Stimulated activated effector memory CD8-positive, alpha-beta T cell treated with anti-CD3 and anti-CD28 coated beads, Interleukin-12 subunit alpha, Interleukin-12 subunit beta, amount 100 ng/mL, for 72 hours (primary cell): ENCODE measurements around the gene VPS13A.
"Not testable (repeated sequence)": the region's sequence is repeated elsewhere in the genome, so short reads cannot be mapped to it uniquely, and the experiment has no call there.

ENCODE experiments used
- ATAC-seq: fragments of 150-1000 bp; cut with Tn5 transposase; 2 replicates; pipeline ENCODE4 v1.10.0; 2021
- DNase-seq, 2 donors: peaks; one replicate each; pipeline ENCODE4 v3.0.0; 2021 to 2022; ENCODE audit warnings: low spot score in 2 of 2
- H3K27ac Mint-ChIP-seq: one replicate; pipeline ENCODE4 v1.8.0; 2022; ENCODE audit warnings: mild to moderate bottlenecking, mixed read lengths
- H3K36me3 Mint-ChIP-seq: one replicate; pipeline ENCODE4 v1.8.0; 2022; ENCODE audit warnings: mild to moderate bottlenecking, mixed read lengths
- H3K4me1 Mint-ChIP-seq: one replicate; pipeline ENCODE4 v1.8.0; 2022; ENCODE audit warnings: mixed read lengths
- H3K4me3 Mint-ChIP-seq: one replicate; pipeline ENCODE4 v1.8.0; 2022; ENCODE audit warnings: mild to moderate bottlenecking, mixed read lengths
- H3K9me3 Mint-ChIP-seq: one replicate; pipeline ENCODE4 v1.8.0; 2022; ENCODE audit warnings: mixed read lengths

VPS13A gene

GRCh38 chr9:77237896-77238295 is 60.6 kb downstream of the VPS13A start:
- Mint-ChIP-seq H3K27ac (no peak overlapping the region), H3K36me3 (peaks cover 69% of the 10 kb centered on the region), H3K4me1 (no peaks in the 10 kb centered on the region)

GRCh38 chr9:77251050-77251449 is 73.7 kb downstream of the VPS13A start:
- Mint-ChIP-seq H3K9me3 (peaks cover 4% of the 10 kb centered on the region), H3K4me3 (no peak overlapping the region), H3K27ac (no peak overlapping the region), H3K36me3 (peaks cover 61% of the 10 kb centered on the region), H3K4me1 (no peaks in the 10 kb centered on the region)
- DNase-seq (no peak), ATAC-seq (no peak)

More at GRCh38 chr9:77237896-77238295, 60.6 kb downstream of the VPS13A start:
- no peak for ATAC-seq
- DNase-seq, result no peak
- no peak overlapping the region for H3K4me3 Mint-ChIP-seq
- no peaks in the 10 kb centered on the region for H3K9me3 Mint-ChIP-seq

DNA sequence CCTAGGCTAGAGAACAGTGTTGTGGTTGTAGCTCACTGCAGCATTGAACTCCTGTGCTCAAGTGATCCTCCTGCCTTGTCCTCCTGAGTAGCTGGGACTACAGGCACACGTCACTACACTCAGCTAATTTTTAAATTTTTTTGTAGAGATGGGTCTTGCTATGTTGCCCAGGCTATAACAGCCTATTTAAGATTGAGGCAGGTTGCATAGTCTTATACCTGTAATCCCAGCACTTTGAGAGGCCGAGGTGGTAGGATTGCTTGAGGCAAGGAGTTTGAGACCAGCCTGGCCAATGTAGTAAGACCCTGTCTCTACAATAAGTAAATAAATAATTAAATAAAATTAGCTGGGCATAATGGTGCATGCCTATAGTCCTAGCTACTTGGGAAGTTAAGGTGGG is 79.9 kb downstream of the VPS13A start:
- DNase-seq (no peak), ATAC-seq (no peak)
- Mint-ChIP-seq H3K36me3 (peaks cover 72% of the 10 kb centered on the region), H3K27ac (no peak overlapping the region), H3K9me3 (peaks cover 8% of the 10 kb centered on the region), H3K4me3 (no peak overlapping the region), H3K4me1 (no peaks in the 10 kb centered on the region)

- Mint-ChIP-seq H3K4me1 (no peaks in the 10 kb centered on the region), H3K9me3 (peaks cover 6% of the 10 kb centered on the region), H3K4me3 (no peak overlapping the region), H3K36me3 (peaks cover 53% of the 10 kb centered on the region), H3K27ac (no peak overlapping the region)
- DNase-seq, result no peak
- ATAC-seq, result no peak
Measured at GRCh38 chr9:77261605-77262004, 84.3 kb downstream of the VPS13A start.

DNA sequence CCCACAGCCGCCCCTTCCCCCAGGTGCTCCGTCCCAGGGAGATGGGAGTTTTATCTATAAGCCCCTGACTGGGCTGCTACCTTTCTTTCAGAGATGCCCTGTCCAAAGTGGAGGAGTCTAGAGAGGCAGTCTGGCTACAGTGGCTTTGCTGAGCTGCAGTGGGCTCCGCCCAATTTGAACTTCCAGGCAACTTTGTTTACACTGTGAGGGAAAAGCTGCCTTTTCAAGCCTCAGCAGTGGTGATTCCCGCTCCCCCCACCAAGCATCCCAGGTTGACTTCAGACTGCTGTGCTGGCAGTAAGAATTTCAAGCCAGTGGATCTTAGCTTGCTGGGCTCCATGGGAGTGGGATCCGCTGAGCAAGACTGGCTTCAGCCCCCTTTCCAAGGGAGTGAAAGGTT is 90.4 kb downstream of the VPS13A start:
- not testable (repeated sequence) for H3K27ac Mint-ChIP-seq, ATAC-seq, H3K4me3 Mint-ChIP-seq, H3K9me3 Mint-ChIP-seq, DNase-seq, H3K4me1 Mint-ChIP-seq
- H3K36me3 Mint-ChIP-seq, result peaks cover 27% of the 10 kb centered on the region

DNA sequence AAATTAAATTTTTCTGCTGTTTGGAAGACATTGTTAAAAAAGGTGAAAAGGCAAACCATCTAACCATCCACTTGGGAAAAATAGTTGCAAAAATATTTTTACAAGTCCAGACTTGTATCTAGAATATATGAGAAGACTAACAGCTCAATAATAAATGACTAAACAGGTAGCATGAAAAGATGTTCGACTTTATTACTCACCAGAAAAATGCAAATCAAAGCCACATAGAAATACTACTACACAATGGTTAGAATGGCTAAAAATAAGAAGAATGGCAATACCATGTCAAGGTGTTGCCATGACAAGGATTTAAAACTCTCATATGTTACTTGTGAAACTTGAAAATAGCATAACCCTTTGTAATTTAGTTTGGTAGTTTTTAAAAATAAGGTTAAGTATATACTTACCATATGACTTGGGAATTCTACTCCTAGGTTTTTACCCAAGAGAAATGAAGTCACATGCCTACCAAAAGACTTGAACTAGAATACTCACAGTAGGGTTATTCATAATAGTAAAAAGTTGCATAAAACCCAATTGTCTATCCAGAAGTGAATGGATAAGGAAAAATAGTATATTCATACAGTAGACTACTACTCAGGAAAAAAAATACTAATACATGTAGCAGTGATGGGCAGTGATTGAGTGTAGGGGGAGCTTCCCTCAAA is 93.8 kb downstream of the VPS13A start:
- H3K36me3 Mint-ChIP-seq, result peaks cover 34% of the 10 kb centered on the region
- H3K4me1 Mint-ChIP-seq, result no peaks in the 10 kb centered on the region
- H3K4me3 Mint-ChIP-seq, result no peak overlapping the region
- ATAC-seq (no peak), DNase-seq (no peak)
- H3K9me3 Mint-ChIP-seq, result no peaks in the 10 kb centered on the region
- no peak overlapping the region for H3K27ac Mint-ChIP-seq

GRCh38 chr9:77276799-77277198 is 99.5 kb downstream of the VPS13A start:
- Mint-ChIP-seq H3K36me3 (peaks cover 62% of the 10 kb centered on the region), H3K9me3 (no peaks in the 10 kb centered on the region), H3K4me3 (no peak overlapping the region), H3K4me1 (no peaks in the 10 kb centered on the region), H3K27ac (no peak overlapping the region)
- DNase-seq, result no peak
- no peak for ATAC-seq

- Mint-ChIP-seq H3K4me1 (no peaks in the 10 kb centered on the region), H3K9me3 (no peaks in the 10 kb centered on the region), H3K4me3 (no peak overlapping the region), H3K27ac (no peak overlapping the region), H3K36me3 (peaks cover 66% of the 10 kb centered on the region)
- ATAC-seq (no peak), DNase-seq (no peak)
Measured at GRCh38 chr9:77277719-77278118, 100.4 kb downstream of the VPS13A start.

DNA sequence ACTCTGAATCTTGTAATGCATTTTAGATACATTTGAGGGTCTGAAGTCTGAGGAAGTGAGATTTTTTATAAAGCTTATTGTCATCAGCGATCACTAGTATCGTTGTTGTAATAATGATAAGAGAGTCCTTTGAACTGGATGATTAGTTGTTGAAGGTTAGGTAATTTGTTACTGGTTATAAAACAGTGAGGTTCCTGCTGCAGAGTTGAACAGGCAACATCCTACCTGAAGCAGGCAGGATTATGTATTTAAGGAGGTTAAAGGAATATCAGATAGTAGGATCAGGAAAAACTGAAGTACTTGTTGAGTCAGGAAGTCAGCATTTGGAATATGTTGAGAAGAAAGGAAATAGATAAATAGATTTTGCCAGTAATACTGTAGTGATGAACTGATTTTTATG is 106.7 kb downstream of the VPS13A start:
- Mint-ChIP-seq H3K4me1 (no peaks in the 10 kb centered on the region), H3K4me3 (no peak overlapping the region), H3K36me3 (peaks cover 68% of the 10 kb centered on the region), H3K27ac (no peak overlapping the region), H3K9me3 (peaks cover 9% of the 10 kb centered on the region)
- ATAC-seq (no peak), DNase-seq (no peak)

- H3K27ac Mint-ChIP-seq, result no peak overlapping the region
- H3K9me3 Mint-ChIP-seq, result peaks cover 9% of the 10 kb centered on the region
- peaks cover 62% of the 10 kb centered on the region for H3K36me3 Mint-ChIP-seq
- H3K4me1 Mint-ChIP-seq, result no peaks in the 10 kb centered on the region
- no peak overlapping the region for H3K4me3 Mint-ChIP-seq
- no peak for ATAC-seq
- no peak for DNase-seq
Measured at GRCh38 chr9:77284616-77285015, 107.3 kb downstream of the VPS13A start.

DNA sequence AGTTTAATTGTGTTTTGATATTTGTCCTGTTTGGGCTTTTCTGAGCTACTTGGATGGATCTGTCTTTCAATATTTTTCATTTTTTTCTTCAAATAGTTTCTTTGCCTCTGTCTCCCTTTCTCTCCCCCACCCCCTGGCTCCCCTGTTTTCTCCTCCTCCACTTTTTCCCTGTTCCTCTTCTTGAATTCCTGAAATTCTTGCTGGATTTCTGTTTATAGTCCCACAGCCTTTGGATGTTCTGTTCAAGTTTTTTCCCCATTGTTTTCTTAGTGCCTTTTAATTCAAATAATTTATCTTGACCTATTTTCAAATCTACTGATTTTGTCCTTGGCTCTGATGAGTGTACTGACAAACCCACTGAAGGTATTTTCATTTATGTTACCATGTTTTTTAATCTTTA is 113.0 kb downstream of the VPS13A start:
- no peak for ATAC-seq
- no peak for DNase-seq
- Mint-ChIP-seq H3K4me3 (no peak overlapping the region), H3K9me3 (peaks cover 9% of the 10 kb centered on the region), H3K36me3 (peaks cover 38% of the 10 kb centered on the region), H3K4me1 (no peaks in the 10 kb centered on the region), H3K27ac (no peak overlapping the region)

GRCh38 chr9:77291714-77292113 is 114.4 kb downstream of the VPS13A start:
- no peak for DNase-seq
- H3K27ac Mint-ChIP-seq, result no peak overlapping the region
- H3K36me3 Mint-ChIP-seq, result peaks cover 38% of the 10 kb centered on the region
- H3K9me3 Mint-ChIP-seq, result peaks cover 9% of the 10 kb centered on the region
- H3K4me3 Mint-ChIP-seq, result no peak overlapping the region
- no peaks in the 10 kb centered on the region for H3K4me1 Mint-ChIP-seq
- ATAC-seq, result no peak

DNA sequence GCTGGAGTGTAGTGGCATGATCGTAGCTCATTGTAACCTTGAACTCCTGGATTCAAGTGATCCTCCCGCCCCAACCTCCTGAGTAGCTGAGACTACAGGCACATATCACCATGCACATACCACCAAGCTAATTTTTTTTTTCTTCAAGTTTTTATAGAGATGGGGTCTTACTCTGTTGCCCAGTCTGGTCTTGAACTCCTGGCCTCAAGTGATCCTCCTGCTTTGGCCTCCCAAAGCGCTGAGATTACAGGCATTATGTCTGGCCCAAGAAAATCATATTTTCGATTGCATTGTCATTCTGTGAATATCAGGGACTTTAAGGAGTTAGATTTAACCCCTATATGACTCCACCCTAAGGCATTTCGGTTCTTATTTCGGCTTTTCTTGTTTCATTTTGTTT is 116.6 kb downstream of the VPS13A start:
- H3K9me3 Mint-ChIP-seq, result no peaks in the 10 kb centered on the region
- H3K36me3 Mint-ChIP-seq, result peaks cover 21% of the 10 kb centered on the region
- no peak for ATAC-seq
- no peak for DNase-seq
- H3K4me1 Mint-ChIP-seq, result no peaks in the 10 kb centered on the region
- H3K4me3 Mint-ChIP-seq, result no peak overlapping the region
- no peak overlapping the region for H3K27ac Mint-ChIP-seq

DNA sequence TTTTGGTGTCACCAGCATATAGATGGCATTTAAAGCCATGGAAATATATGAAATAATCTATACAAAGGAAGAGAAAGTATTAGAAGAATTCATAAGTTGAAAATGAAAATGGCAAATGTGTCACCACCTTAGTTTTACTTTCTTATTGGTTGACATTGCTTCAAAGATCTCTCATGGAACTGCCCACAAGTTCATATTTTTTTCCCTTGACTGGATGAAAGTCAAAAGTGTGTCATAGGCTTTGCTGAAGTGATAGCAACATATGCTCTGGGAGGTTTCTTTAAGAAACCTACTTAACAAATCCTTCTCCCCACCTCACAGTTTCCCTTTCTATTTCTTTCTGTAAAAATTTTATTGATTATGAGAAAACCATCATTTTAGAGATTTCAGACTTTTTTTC is 127.2 kb downstream of the VPS13A start:
- Mint-ChIP-seq H3K27ac (no peak overlapping the region), H3K4me3 (no peak overlapping the region), H3K4me1 (no peaks in the 10 kb centered on the region), H3K36me3 (peaks cover 23% of the 10 kb centered on the region), H3K9me3 (no peaks in the 10 kb centered on the region)
- DNase-seq (no peak), ATAC-seq (peak; percentile 73)

- H3K9me3 Mint-ChIP-seq, result no peaks in the 10 kb centered on the region
- ATAC-seq (no peak), DNase-seq (no peak)
- no peaks in the 10 kb centered on the region for H3K4me1 Mint-ChIP-seq
- no peak overlapping the region for H3K4me3 Mint-ChIP-seq
- H3K27ac Mint-ChIP-seq, result peak overlapping the region; percentile 36
- peaks cover 31% of the 10 kb centered on the region for H3K36me3 Mint-ChIP-seq
Measured at GRCh38 chr9:77305622-77306400, 128.5 kb downstream of the VPS13A start.

DNA sequence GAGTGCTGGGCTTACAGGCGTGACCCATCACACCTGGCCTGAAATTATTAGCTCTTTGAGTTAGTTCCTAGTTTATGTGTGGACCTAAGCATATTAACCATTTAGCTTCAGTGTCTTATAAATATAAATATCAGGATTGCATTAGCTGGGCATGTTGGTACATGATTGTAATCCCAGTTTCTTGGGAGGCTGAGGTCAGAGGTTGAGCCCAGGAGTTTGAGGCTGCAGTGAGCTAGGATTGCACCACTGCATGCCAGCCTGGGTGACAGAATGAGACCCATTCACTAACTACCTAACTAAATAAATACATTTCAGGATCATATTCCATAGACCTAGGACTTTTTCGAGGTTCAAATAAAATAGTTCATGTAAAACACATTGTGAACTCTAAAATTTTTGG is 129.8 kb downstream of the VPS13A start:
- no peak overlapping the region for H3K4me3 Mint-ChIP-seq
- no peaks in the 10 kb centered on the region for H3K4me1 Mint-ChIP-seq
- DNase-seq, result no peak
- peaks cover 45% of the 10 kb centered on the region for H3K36me3 Mint-ChIP-seq
- H3K27ac Mint-ChIP-seq, result no peak overlapping the region
- no peaks in the 10 kb centered on the region for H3K9me3 Mint-ChIP-seq
- ATAC-seq, result no peak
